Left colon (tissue), 2 donors: Measurements from ENCODE around the gene CHST1. TPM values are rescaled to one million over a fixed set of nuclear protein-coding genes. Genes with fewer than 3 reads are reported as not detected.

ENCODE experiments used
- ATAC-seq: fragments of 200-7000 bp; cut with Tn5 transposase; one replicate; pipeline ENCODE4 v1.9.1; 2020; ENCODE audit warnings: mild to moderate bottlenecking, moderate library complexity
- DNase-seq, 2 donors: peaks; one replicate each; pipeline ENCODE4 v3.0.0-alpha.2; 2020
- intact Hi-C, 2 donors: fragments of 100-400 bp; cut with DNase I in 1 of 2; cut with micrococcal nuclease in 1 of 2; formaldehyde crosslinking; loops; one replicate each; pipeline versions ENCODE4 v1.11.2 to v1.14.0; 2022; cut with DNase I, micrococcal nuclease
- total RNA-seq, 2 donors: library from RNA; stranded (reverse); fragmentation: NEBNext Ultra II Directional; extraction: Animal tissue kit (Norgen Biotek cat#: 25700); gene quantifications; one replicate each; pipeline ENCODE4 v1.2.1, GENCODE V29; 2021
- donor health status: DM: no; HTN: no; CAD: no.
- donor health status: DM: yes; HTN: yes; CAD: no.

The CHST1 gene
- total RNA-seq, 2 donors from 2014 or later, result 0.40 to 1.4 TPM

- intact Hi-C loops, result no loop called here
- DNase-seq (no peak), ATAC-seq (no peak)
Measured at GRCh38 chr11:45663486-45664375, 1.7 kb downstream of the CHST1 start.

GRCh38 chr11:45662665-45663485, 2.5 kb downstream of the CHST1 start:
- no peak for DNase-seq
- ATAC-seq, result no peak
- intact Hi-C loops, result no loop called here

GRCh38 chr11:45662096-45662664, 3.2 kb downstream of the CHST1 start:
- DNase-seq (no peak), ATAC-seq (no peak)
- intact Hi-C loops, result no loop called here

GRCh38 chr11:45661439-45662055, 3.9 kb downstream of the CHST1 start:
- DNase-seq (no peak), ATAC-seq (no peak)
- intact Hi-C loops, result no loop called here

- ATAC-seq, result no peak
- DNase-seq, result no peak
- intact Hi-C loops, result no loop called here
Measured at GRCh38 chr11:45660729-45661438, 4.5 kb downstream of the CHST1 start.

GRCh38 chr11:45659818-45660160, 5.6 kb downstream of the CHST1 start:
- no peak for DNase-seq
- intact Hi-C loops, result loop anchor here (10.0 kb wide), 1 partner anchor 285 kb away; no protein-coding TSS in a partner anchor
- ATAC-seq, result no peak

- DNase-seq (no peak), ATAC-seq (no peak)
- intact Hi-C loops, result loop anchor here (10.0 kb wide), 1 partner anchor 284 kb away; no protein-coding TSS in a partner anchor
Measured at GRCh38 chr11:45659031-45659817, 6.2 kb downstream of the CHST1 start.

GRCh38 chr11:45658292-45658991, 7.0 kb downstream of the CHST1 start:
- DNase-seq (peak; percentile 31 to 40), ATAC-seq (no peak)
- intact Hi-C loops, result loop anchor here (10.0 kb wide), 1 partner anchor 284 kb away; no protein-coding TSS in a partner anchor

- no peak for ATAC-seq
- intact Hi-C loops, result loop anchor here (10.0 kb wide), 1 partner anchor 283 kb away; no protein-coding TSS in a partner anchor
- DNase-seq, result no peak
Measured at GRCh38 chr11:45657496-45658260, 7.7 kb downstream of the CHST1 start.

- no peak for ATAC-seq
- DNase-seq, result no peak
- intact Hi-C loops, result loop anchor here (10.0 kb wide), 1 partner anchor 281 kb away; no protein-coding TSS in a partner anchor
Measured at GRCh38 chr11:45655831-45656230, 9.6 kb downstream of the CHST1 start.

- intact Hi-C loops, result loop anchor here (10.0 kb wide), 1 partner anchor 281 kb away; no protein-coding TSS in a partner anchor
- ATAC-seq (peak; percentile 73), DNase-seq (peak in 1 of 2 donors; percentile 72)
Measured at GRCh38 chr11:45655347-45655756, 10.1 kb downstream of the CHST1 start.

GRCh38 chr11:45655012-45655283, 10.5 kb downstream of the CHST1 start:
- DNase-seq, result no peak
- ATAC-seq, result no peak
- intact Hi-C loops, result loop anchor here (10.0 kb wide), 1 partner anchor 280 kb away; no protein-coding TSS in a partner anchor

- no peak for DNase-seq
- no peak for ATAC-seq
- intact Hi-C loops, result loop anchor here (10.0 kb wide), 1 partner anchor 280 kb away; no protein-coding TSS in a partner anchor
Measured at GRCh38 chr11:45654231-45655011, 11.0 kb downstream of the CHST1 start.

- intact Hi-C loops, result loop anchor here (10.0 kb wide), 1 partner anchor 278 kb away; no protein-coding TSS in a partner anchor
- ATAC-seq (no peak), DNase-seq (no peak)
Measured at GRCh38 chr11:45653277-45653676, 12.1 kb downstream of the CHST1 start.

- ATAC-seq, result no peak
- no peak for DNase-seq
- intact Hi-C loops, result loop anchor here (10.0 kb wide), 1 partner anchor 278 kb away; no protein-coding TSS in a partner anchor
Measured at GRCh38 chr11:45652781-45653180, 12.6 kb downstream of the CHST1 start.
